CD14-positive monocyte (primary cell): ENCODE data around the gene SGCA. TPM values are rescaled to one million over a fixed set of nuclear protein-coding genes. Genes with fewer than 3 reads are reported as not detected.

Source experiments
- DNase-seq, 3 donors: peaks; one replicate each; pipeline ENCODE4 v3.0.0-alpha.2; 2011 to 2022
- H2AFZ ChIP-seq: 2 replicates; pipeline ENCODE4 v1.6.0; 2012; ENCODE audit warnings: mild to moderate bottlenecking, low read depth, low read length, inconsistent platforms; ENCODE audit not compliant: insufficient read depth, poor library complexity, severe bottlenecking
- H3K27ac ChIP-seq, 2 donors: 1 replicate in 1 of 2; 2 replicates in 1 of 2; pipeline ENCODE4 v1.5.1; 2012 to 2013; ENCODE audit warnings: low read length in 2 of 2, control low read depth in 1 of 2, inconsistent platforms in 1 of 2, low read depth in 1 of 2, mild to moderate bottlenecking in 1 of 2
- H3K27me3 ChIP-seq, 2 donors: one replicate each; pipeline versions ENCODE4 v1.6.0 to v1.6.1; 2011 to 2013; ENCODE audit warnings: low read length in 2 of 2; ENCODE audit not compliant: control insufficient read depth in 2 of 2, insufficient read depth in 2 of 2
- H3K36me3 ChIP-seq, 2 donors: replicated peaks in 1 of 2; 1 replicate in 1 of 2; 2 replicates in 1 of 2; pipeline versions ENCODE4 v1.5.1 to v1.6.1; 2012 to 2013; ENCODE audit warnings: low read length in 2 of 2, control low read depth in 1 of 2, inconsistent platforms in 1 of 2, mild to moderate bottlenecking in 1 of 2; ENCODE audit not compliant: insufficient read depth in 2 of 2, control insufficient read depth in 1 of 2
- H3K4me1 ChIP-seq, 2 donors: 1 replicate in 1 of 2; 2 replicates in 1 of 2; pipeline versions ENCODE4 v1.5.1 to v1.6.1; 2012 to 2013; ENCODE audit warnings: low read length in 2 of 2, control low read depth in 1 of 2, inconsistent platforms in 1 of 2, mild to moderate bottlenecking in 1 of 2, moderate library complexity in 1 of 2; ENCODE audit not compliant: insufficient read depth in 2 of 2, control insufficient read depth in 1 of 2
- H3K4me2 ChIP-seq: replicated peaks from 2 replicates; pipeline ENCODE3; 2012; ENCODE audit warnings: low read length, moderate library complexity, mild to moderate bottlenecking; ENCODE audit not compliant: poor library complexity, severe bottlenecking; ENCODE audit errors: extremely low read depth
- H3K4me3 ChIP-seq, 3 experiments: fragments of 200-600 bp in 1 of 3; sonication (generic) in 1 of 3; replicated peaks in 1 of 3; 1 replicate in 2 of 3; 2 replicates in 1 of 3; pipeline ENCODE4 v1.5.1; 2011 to 2013; ENCODE audit warnings: low read length in 3 of 3, mild to moderate bottlenecking in 3 of 3, control low read depth in 2 of 3, low read depth in 2 of 3, inconsistent platforms in 1 of 3, moderate library complexity in 1 of 3
- H3K79me2 ChIP-seq: 2 replicates; pipeline ENCODE4 v1.6.0; 2012; ENCODE audit warnings: mild to moderate bottlenecking, control low read depth, inconsistent platforms, low read length, moderate library complexity; ENCODE audit not compliant: insufficient read depth
- H3K9ac ChIP-seq: 2 replicates; pipeline ENCODE4 v1.6.0; 2017; ENCODE audit warnings: low read length, mild to moderate bottlenecking; ENCODE audit not compliant: insufficient read depth, poor library complexity, severe bottlenecking
- H3K9me3 ChIP-seq, 2 donors: replicated peaks in 1 of 2; 1 replicate in 1 of 2; 2 replicates in 1 of 2; pipeline versions ENCODE4 v1.5.1 to v1.6.1; 2012 to 2013; ENCODE audit warnings: low read length in 2 of 2, control low read depth in 1 of 2; ENCODE audit not compliant: control insufficient read depth in 1 of 2, insufficient read depth in 1 of 2
- H4K20me1 ChIP-seq: 2 replicates; pipeline ENCODE4 v1.6.0; 2012; ENCODE audit warnings: mild to moderate bottlenecking, low read length, control low read depth, moderate library complexity; ENCODE audit not compliant: insufficient read depth
- H3K27ac Mint-ChIP-seq, 7 donors: one replicate each; pipeline ENCODE4 v1.8.0; 2020; ENCODE audit warnings: mild to moderate bottlenecking in 7 of 7, mixed read lengths in 7 of 7, moderate library complexity in 6 of 7, inconsistent platforms in 2 of 7
- H3K27me3 Mint-ChIP-seq, 3 donors: one replicate each; pipeline ENCODE4 v1.8.0; 2021 to 2022; ENCODE audit warnings: low read depth in 3 of 3, mild to moderate bottlenecking in 3 of 3, mixed read lengths in 3 of 3, moderate library complexity in 3 of 3, inconsistent platforms in 1 of 3
- H3K36me3 Mint-ChIP-seq, 2 donors: one replicate each; pipeline ENCODE4 v1.8.0; 2020; ENCODE audit warnings: mixed read lengths in 2 of 2, inconsistent platforms in 1 of 2, mild to moderate bottlenecking in 1 of 2
- H3K4me1 Mint-ChIP-seq: one replicate; pipeline ENCODE4 v1.8.0; 2020; ENCODE audit warnings: mild to moderate bottlenecking, mixed read lengths
- H3K4me3 Mint-ChIP-seq, 2 donors: one replicate each; pipeline ENCODE4 v1.8.0; 2020; ENCODE audit warnings: mild to moderate bottlenecking in 2 of 2, mixed read lengths in 2 of 2, moderate library complexity in 1 of 2
- H3K9me3 Mint-ChIP-seq, 7 donors: one replicate each; pipeline ENCODE4 v1.8.0; 2020 to 2022; ENCODE audit warnings: mixed read lengths in 7 of 7, mild to moderate bottlenecking in 6 of 7, moderate library complexity in 6 of 7, inconsistent platforms in 2 of 7
- CTCF ChIP-seq: fragments of 200-600 bp; IDR thresholded peaks from one replicate; pipeline ENCODE4 v1.8.0; 2022; ENCODE audit warnings: antibody characterized with exemption, mild to moderate bottlenecking
- WGBS: methylation state at CpG from one replicate; pipeline ENCODE4 v1.1.5; 2013; ENCODE audit warnings: missing lambda C conversion rate; ENCODE audit not compliant: insufficient coverage; 5-methylcytosine and 5-hydroxymethylcytosine counted together
- intact Hi-C, 2 donors: fragments of 100-400 bp; cut with micrococcal nuclease; formaldehyde crosslinking; loops; one replicate each; pipeline versions ENCODE4 v1.15.0 to v1.15.1; 2023
- polyA plus RNA-seq, 3 donors: library from polyadenylated mRNA; depleted of rRNA in 1 of 3; unstranded in 2 of 3; stranded (reverse) in 1 of 3; fragments of 300-500 nt in 2 of 3; fragments of >200 nt in 1 of 3; fragmentation: Illumina TruSeq in 2 of 3; gene quantifications; 1 replicate in 2 of 3; 2 replicates in 1 of 3; pipeline ENCODE4 v1.2.3, GENCODE V29; 2012 to 2021

Gene SGCA
- polyA plus RNA-seq, 3 donors: 0.27 to 0.89 (median 0.53) TPM

- intact Hi-C loops: no loop called here
- peaks cover 3 to 6% (median 4%) of the 10 kb centered on the region in 3 donors for H3K27me3 Mint-ChIP-seq
- Histone ChIP-seq H3K36me3 (no peaks in the 10 kb centered on the region), H4K20me1 (no peaks in the 10 kb centered on the region), H3K9me3 (no peaks in the 10 kb centered on the region), H3K79me2 (no peaks in the 10 kb centered on the region), H3K9ac (no peak overlapping the region), H3K4me1 (peaks cover 20 to 27% of the 10 kb centered on the region in 2 donors), H3K4me2 (no peak overlapping the region), H3K4me3 (no peak overlapping the region), H3K27ac (no peak overlapping the region), H3K27me3 (no peaks in the 10 kb centered on the region), H2AFZ (no peak overlapping the region)
- H3K4me3 Mint-ChIP-seq: no peak overlapping the region
- DNase-seq: no peak
- no CpG with 5 or more reads among the region's 1 CpG for WGBS
- peaks cover 25% of the 10 kb centered on the region for H3K4me1 Mint-ChIP-seq
- H3K27ac Mint-ChIP-seq: no peak overlapping the region
- H3K9me3 Mint-ChIP-seq: peaks cover 0 to 2% (median 0%) of the 10 kb centered on the region in 7 donors
- no peak for TF ChIP-seq CTCF
- H3K36me3 Mint-ChIP-seq: no peaks in the 10 kb centered on the region
These were observed 53.0 kb downstream of the SGCA start for GRCh38 chr17:50218771-50219315.

GRCh38 chr17:50219342-50219741 is 53.5 kb downstream of the SGCA start:
- no peak overlapping the region for H3K4me2 ChIP-seq
- 100% methylated on average over 1 of the region's 5 CpGs for WGBS
- H3K4me3 ChIP-seq: no peak overlapping the region
- H3K36me3 ChIP-seq: no peaks in the 10 kb centered on the region
- TF ChIP-seq CTCF: no peak
- H4K20me1 ChIP-seq: no peaks in the 10 kb centered on the region
- no peak overlapping the region for H3K27ac ChIP-seq
- intact Hi-C loops: no loop called here
- no peaks in the 10 kb centered on the region for H3K27me3 ChIP-seq
- Mint-ChIP-seq H3K4me3 (no peak overlapping the region), H3K4me1 (peaks cover 25% of the 10 kb centered on the region), H3K27ac (no peak overlapping the region), H3K27me3 (peaks cover 2 to 4% (median 3%) of the 10 kb centered on the region in 3 donors), H3K9me3 (peaks cover 0 to 2% (median 0%) of the 10 kb centered on the region in 7 donors), H3K36me3 (no peaks in the 10 kb centered on the region)
- H3K79me2 ChIP-seq: no peaks in the 10 kb centered on the region
- DNase-seq: no peak
- no peak overlapping the region for H3K9ac ChIP-seq
- H3K4me1 ChIP-seq: peaks cover 20 to 27% of the 10 kb centered on the region in 2 donors
- no peaks in the 10 kb centered on the region for H3K9me3 ChIP-seq
- H2AFZ ChIP-seq: no peak overlapping the region
